ENCODE measurements around the gene RBP7.

RBP7 gene

GRCh38 chr1:10060311-10061100, 63.5 kb downstream of the RBP7 start:
- no peak overlapping the region for H3K27ac ChIP-seq (replicated peaks)
- DNase-seq (ENCODE audit: low read depth in 1 of 2, low spot score in 1 of 2) = no peak
- no peak overlapping the region for H3K4me3 ChIP-seq (replicated peaks; ENCODE audit: insufficient read depth, low read length)
- no peaks in the 10 kb centered on the region for H3K27me3 ChIP-seq (ENCODE audit: insufficient read depth, poor library complexity, severe bottlenecking)
- no peak for TF ChIP-seq CTCF (IDR thresholded peaks at IDR 0.05; ENCODE audit: insufficient read depth, low read length)
- TF ChIP-seq POLR2AphosphoS5 (IDR thresholded peaks at IDR 0.05; ENCODE audit: low read depth) = no peak
- no peak for TF ChIP-seq GABPA (IDR thresholded peaks at IDR 0.05; ENCODE audit: low read depth)

DNA sequence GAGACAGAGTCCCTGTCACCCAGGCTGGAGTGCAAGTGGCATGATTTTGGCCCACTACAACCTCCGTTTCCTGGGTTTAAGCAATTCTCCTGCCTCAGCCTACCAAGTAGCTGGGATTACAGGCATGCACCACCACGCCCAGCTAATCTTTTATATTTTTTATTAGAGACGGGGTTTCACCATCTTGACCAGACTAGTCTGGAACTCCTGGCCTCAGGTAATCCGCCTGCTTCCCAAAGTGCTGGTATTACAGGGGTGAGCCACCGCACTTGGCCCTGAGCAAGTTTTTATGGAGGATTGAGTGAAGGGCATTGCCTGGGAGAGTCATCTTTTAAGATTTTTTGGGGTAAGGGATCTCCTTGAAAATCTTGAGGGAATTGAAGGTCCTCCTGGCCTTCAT, 64.2 kb downstream of the RBP7 start:
- no peaks in the 10 kb centered on the region for H3K27me3 ChIP-seq (ENCODE audit: insufficient read depth, poor library complexity, severe bottlenecking)
- DNase-seq (ENCODE audit: low read depth in 1 of 2, low spot score in 1 of 2) = no peak
- TF ChIP-seq, protein P1, sequence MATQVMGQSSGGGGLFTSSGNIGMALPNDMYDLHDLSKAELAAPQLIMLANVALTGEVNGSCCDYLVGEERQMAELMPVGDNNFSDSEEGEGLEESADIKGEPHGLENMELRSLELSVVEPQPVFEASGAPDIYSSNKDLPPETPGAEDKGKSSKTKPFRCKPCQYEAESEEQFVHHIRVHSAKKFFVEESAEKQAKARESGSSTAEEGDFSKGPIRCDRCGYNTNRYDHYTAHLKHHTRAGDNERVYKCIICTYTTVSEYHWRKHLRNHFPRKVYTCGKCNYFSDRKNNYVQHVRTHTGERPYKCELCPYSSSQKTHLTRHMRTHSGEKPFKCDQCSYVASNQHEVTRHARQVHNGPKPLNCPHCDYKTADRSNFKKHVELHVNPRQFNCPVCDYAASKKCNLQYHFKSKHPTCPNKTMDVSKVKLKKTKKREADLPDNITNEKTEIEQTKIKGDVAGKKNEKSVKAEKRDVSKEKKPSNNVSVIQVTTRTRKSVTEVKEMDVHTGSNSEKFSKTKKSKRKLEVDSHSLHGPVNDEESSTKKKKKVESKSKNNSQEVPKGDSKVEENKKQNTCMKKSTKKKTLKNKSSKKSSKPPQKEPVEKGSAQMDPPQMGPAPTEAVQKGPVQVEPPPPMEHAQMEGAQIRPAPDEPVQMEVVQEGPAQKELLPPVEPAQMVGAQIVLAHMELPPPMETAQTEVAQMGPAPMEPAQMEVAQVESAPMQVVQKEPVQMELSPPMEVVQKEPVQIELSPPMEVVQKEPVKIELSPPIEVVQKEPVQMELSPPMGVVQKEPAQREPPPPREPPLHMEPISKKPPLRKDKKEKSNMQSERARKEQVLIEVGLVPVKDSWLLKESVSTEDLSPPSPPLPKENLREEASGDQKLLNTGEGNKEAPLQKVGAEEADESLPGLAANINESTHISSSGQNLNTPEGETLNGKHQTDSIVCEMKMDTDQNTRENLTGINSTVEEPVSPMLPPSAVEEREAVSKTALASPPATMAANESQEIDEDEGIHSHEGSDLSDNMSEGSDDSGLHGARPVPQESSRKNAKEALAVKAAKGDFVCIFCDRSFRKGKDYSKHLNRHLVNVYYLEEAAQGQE (IDR thresholded peaks at IDR 0.05; ENCODE audit: insufficient replicate concordance, low read depth) = no peak
- no peak for TF ChIP-seq GABPA (IDR thresholded peaks at IDR 0.05; ENCODE audit: low read depth)
- TF ChIP-seq SPI1 (IDR thresholded peaks at IDR 0.05; ENCODE audit: borderline replicate concordance, low read depth) = no peak
- TF ChIP-seq POLR2AphosphoS5 (IDR thresholded peaks at IDR 0.05; ENCODE audit: low read depth) = no peak
- H3K4me3 ChIP-seq (replicated peaks; ENCODE audit: insufficient read depth, low read length) = no peak overlapping the region
- no peak overlapping the region for H3K27ac ChIP-seq (replicated peaks)

GRCh38 chr1:10063878-10064277, 66.8 kb downstream of the RBP7 start:
- Histone ChIP-seq H3K27ac (replicated peaks) (no peak overlapping the region), H3K4me3 (replicated peaks; ENCODE audit: insufficient read depth, low read length) (no peak overlapping the region), H3K27me3 (ENCODE audit: insufficient read depth, poor library complexity, severe bottlenecking) (no peaks in the 10 kb centered on the region)
- TF ChIP-seq SPI1 (IDR thresholded peaks at IDR 0.05; ENCODE audit: borderline replicate concordance, low read depth) (no peak), POLR2AphosphoS5 (IDR thresholded peaks at IDR 0.05; ENCODE audit: low read depth) (no peak), CTCF (IDR thresholded peaks at IDR 0.05; ENCODE audit: insufficient read depth, low read length) (no peak), GABPA (IDR thresholded peaks at IDR 0.05; ENCODE audit: low read depth) (no peak)
- TF ChIP-seq, protein P1 (IDR thresholded peaks at IDR 0.05; ENCODE audit: insufficient replicate concordance, low read depth) = no peak
- no peak for DNase-seq (ENCODE audit: low read depth in 1 of 2, low spot score in 1 of 2)

DNA sequence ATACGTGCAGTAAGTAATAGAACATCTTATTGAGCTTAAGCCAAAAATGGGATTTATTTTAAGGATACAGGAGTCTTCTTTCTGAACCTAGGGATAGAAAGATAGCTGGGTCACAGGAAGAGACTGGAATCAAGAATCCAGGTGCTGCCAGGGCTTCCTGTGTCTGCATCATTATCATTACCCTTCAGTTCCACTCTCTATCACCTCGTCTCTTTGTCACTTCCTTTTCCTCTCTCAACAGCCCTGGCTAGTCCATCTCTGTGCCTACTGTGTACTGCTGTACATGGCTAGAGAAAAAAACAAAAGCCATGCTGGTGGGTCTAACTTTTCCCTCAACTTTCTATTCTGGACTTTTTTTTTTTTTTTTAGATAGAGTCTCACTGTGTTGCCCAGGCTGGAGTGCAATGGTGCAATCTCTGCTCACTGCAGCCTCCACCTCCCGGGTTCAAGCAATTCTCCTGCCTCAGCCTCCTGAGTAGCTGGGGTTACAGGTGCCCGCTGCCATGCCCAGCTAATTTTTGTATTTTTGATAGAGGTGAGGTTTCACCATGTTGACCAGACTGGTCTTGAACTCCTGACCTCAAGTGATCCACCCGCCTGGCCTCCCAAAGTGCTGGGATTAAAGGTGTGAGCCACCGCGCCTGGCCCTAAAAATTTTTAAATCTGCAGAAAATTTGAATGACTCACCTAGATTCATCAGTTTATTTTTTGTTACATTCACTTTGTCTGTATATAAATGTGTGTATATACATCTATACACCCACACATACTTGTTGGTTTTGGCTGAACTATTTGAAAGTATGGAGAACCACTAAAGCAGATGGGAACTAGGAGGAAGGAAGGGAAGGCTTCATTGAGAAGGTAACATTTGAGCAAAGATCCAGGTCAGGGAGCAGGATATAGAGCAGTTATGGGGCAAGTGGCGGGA, 67.7 kb downstream of the RBP7 start:
- no peak overlapping the region for H3K4me3 ChIP-seq (replicated peaks; ENCODE audit: insufficient read depth, low read length)
- peak overlapping the region; percentile 51 for H3K27ac ChIP-seq (replicated peaks)
- TF ChIP-seq, protein P1 (IDR thresholded peaks at IDR 0.05; ENCODE audit: insufficient replicate concordance, low read depth) = no peak
- TF ChIP-seq SPI1 (IDR thresholded peaks at IDR 0.05; ENCODE audit: borderline replicate concordance, low read depth) = peak; percentile 18; the same call in 1 of the 2 replicates
- no peak for DNase-seq (ENCODE audit: low read depth in 1 of 2, low spot score in 1 of 2)
- H3K27me3 ChIP-seq (ENCODE audit: insufficient read depth, poor library complexity, severe bottlenecking) = no peaks in the 10 kb centered on the region
